GM10266 (cell line): Measurements from ENCODE around the gene RPS27A.
A peak's percentile ranks its signal among the peaks of the same experiment; 100 is the strongest.
"Not testable (repeated sequence)": the region's sequence is repeated elsewhere in the genome, so short reads cannot be mapped to it uniquely, and the experiment has no call there.

Source experiments
- DNase-seq: peaks from one replicate; pipeline ENCODE4 v3.0.0; 2012; ENCODE audit errors: extremely low spot score
- CTCF ChIP-seq: IDR thresholded peaks from 2 replicates; pipeline ENCODE4 v1.5.1; 2012; ENCODE audit warnings: mild to moderate bottlenecking, low read depth; ENCODE audit not compliant: control insufficient read depth, insufficient read depth; ENCODE audit errors: missing control alignments

The RPS27A gene

GRCh38 chr2:55269645-55269990 is 37.1 kb downstream of the RPS27A start:
- no peak for DNase-seq

GRCh38 chr2:55274346-55274745 is 41.9 kb downstream of the RPS27A start:
- not testable (repeated sequence) for DNase-seq

More at GRCh38 chr2:55269645-55269990, 37.1 kb downstream of the RPS27A start:
- no peak for TF ChIP-seq CTCF

- TF ChIP-seq CTCF = no peak
- no peak for DNase-seq
Measured at GRCh38 chr2:55277310-55277709, 44.8 kb downstream of the RPS27A start.

- not testable (repeated sequence) for DNase-seq
Measured at GRCh38 chr2:55279214-55279835, 46.8 kb downstream of the RPS27A start.

GRCh38 chr2:55279859-55280424 is 47.5 kb downstream of the RPS27A start:
- DNase-seq = not testable (repeated sequence)

- DNase-seq = not testable (repeated sequence)
Measured at GRCh38 chr2:55280851-55281546, 48.5 kb downstream of the RPS27A start.

- peak; percentile 78 for DNase-seq
Measured at GRCh38 chr2:55282110-55282917, 49.8 kb downstream of the RPS27A start.

GRCh38 chr2:55283083-55283482 is 50.6 kb downstream of the RPS27A start:
- DNase-seq = no peak
- no peak for TF ChIP-seq CTCF

More at GRCh38 chr2:55282110-55282917, 49.8 kb downstream of the RPS27A start:
- peak; percentile 13 for TF ChIP-seq CTCF
